ENCODE measurements around the gene XYLT1. TPM values are rescaled to one million over a fixed set of nuclear protein-coding genes. Genes with fewer than 3 reads are reported as not detected.

Gene XYLT1
- total RNA-seq, 4 donors from 2014 or later = 5.6 to 14.9 (median 10.8) TPM

DNA sequence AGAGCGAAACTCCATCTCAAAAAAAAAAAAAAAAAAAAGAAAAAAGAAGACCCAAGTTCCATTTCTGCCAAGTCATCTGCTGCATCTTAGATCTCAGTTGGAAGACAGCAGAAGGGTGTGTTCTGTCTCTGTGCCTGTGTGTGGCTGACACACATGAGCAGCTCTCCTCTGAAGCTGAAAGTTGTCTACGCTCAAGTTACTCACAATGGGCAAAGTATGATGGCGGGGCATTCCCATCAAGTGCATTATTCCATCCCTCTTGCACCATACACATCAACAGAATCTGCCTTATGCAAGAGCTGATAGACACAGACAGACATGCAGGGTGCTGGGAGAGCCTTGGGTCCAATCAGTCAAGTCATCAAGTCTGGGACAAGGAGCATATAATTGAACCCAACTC is 402.2 kb downstream of the XYLT1 start:
- no peaks in the 10 kb centered on the region for H3K27me3 ChIP-seq
- WGBS, 2 donors = 91 to 96% methylated on average over 3 of the region's 3 CpGs
- H3K27ac ChIP-seq = no peak overlapping the region
- no peaks in the 10 kb centered on the region for H3K36me3 ChIP-seq
- H3K4me3 ChIP-seq (replicated peaks in 1 of 3) = no peak overlapping the region
- no peak for DNase-seq
- intact Hi-C loops (cut with DNase I) = no loop called here
- no peaks in the 10 kb centered on the region for H3K9me3 ChIP-seq
- TF ChIP-seq POLR2A (IDR thresholded peaks at IDR 0.05) = no peak
- TF ChIP-seq, protein P1, sequence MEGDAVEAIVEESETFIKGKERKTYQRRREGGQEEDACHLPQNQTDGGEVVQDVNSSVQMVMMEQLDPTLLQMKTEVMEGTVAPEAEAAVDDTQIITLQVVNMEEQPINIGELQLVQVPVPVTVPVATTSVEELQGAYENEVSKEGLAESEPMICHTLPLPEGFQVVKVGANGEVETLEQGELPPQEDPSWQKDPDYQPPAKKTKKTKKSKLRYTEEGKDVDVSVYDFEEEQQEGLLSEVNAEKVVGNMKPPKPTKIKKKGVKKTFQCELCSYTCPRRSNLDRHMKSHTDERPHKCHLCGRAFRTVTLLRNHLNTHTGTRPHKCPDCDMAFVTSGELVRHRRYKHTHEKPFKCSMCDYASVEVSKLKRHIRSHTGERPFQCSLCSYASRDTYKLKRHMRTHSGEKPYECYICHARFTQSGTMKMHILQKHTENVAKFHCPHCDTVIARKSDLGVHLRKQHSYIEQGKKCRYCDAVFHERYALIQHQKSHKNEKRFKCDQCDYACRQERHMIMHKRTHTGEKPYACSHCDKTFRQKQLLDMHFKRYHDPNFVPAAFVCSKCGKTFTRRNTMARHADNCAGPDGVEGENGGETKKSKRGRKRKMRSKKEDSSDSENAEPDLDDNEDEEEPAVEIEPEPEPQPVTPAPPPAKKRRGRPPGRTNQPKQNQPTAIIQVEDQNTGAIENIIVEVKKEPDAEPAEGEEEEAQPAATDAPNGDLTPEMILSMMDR (IDR thresholded peaks at IDR 0.05) = no peak
- no peaks in the 10 kb centered on the region for H3K4me1 ChIP-seq

DNA sequence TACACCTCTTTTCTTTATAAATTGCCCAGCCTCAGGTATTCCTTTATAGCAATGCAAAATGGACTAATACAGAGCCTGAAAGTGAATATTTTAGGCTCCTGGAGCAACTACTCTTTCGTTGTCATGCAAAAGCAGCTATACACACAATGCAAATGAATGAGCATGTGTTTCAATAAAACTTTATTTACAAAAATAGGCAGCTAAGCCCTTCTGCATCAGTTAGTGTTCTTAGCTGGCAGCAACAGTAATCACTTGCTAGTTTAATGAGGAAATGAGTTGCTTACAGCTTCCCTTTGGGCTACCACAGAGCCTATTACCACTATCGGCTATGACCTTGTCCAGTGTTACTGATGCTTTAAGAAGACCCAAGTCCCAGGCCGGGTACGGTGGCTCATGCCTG is 402.9 kb downstream of the XYLT1 start:
- 88 to 96% methylated on average over 4 of the region's 4 CpGs for WGBS, 2 donors
- Histone ChIP-seq H3K27me3 (no peaks in the 10 kb centered on the region), H3K27ac (no peak overlapping the region), H3K36me3 (no peaks in the 10 kb centered on the region), H3K4me3 (replicated peaks in 1 of 3) (no peak overlapping the region), H3K4me1 (no peaks in the 10 kb centered on the region), H3K9me3 (no peaks in the 10 kb centered on the region)
- TF ChIP-seq POLR2A (IDR thresholded peaks at IDR 0.05) = no peak
- TF ChIP-seq, protein P1 (IDR thresholded peaks at IDR 0.05) = no peak
- no peak for DNase-seq
- intact Hi-C loops (cut with DNase I) = no loop called here

DNA sequence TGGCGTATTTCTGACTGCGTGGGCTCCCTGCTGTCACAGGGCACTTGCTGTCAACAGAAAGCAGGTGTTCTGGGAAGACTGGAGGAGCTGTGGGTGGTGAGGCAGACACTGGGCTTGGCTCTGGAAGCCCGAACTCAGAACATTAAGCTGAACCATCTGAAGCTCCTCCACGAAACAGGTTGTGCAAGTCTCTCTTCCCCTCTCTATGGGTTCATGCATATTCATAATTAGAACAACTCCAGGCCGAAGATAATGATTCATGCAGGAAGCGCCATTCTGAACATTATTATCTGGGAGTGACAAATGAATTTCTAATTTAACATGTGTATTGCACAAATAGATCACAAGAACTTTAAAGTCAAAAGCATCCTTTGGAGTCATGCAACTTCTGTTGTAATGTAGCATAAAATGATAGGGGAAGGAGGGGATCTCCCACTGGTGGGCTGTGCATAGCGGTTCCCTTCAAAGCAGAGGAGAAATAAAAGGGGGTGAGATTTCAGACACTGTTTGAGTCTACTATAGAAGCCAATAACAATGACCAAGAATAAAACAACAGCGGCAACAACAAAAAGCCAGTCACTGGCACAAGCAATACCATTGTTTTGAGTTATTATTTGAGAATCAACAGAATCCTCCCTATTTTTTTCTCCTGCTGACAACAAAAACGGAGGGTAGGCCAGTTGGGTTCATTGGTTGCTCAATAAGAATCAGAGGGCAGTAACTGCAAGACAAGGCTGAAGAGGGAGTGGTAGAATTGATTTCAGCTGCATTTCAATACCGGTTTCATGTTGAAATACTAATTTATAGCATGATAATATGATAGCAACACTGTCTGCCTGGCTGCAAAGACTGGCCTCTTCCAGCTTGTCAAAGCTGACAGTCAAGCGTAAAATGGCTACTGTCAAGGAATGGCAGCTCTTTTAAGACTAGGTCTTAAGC is 407.3 kb downstream of the XYLT1 start:
- no peak overlapping the region for H3K4me3 ChIP-seq (replicated peaks in 1 of 3)
- H3K4me1 ChIP-seq = no peaks in the 10 kb centered on the region
- intact Hi-C loops (cut with DNase I) = no loop called here

DNA sequence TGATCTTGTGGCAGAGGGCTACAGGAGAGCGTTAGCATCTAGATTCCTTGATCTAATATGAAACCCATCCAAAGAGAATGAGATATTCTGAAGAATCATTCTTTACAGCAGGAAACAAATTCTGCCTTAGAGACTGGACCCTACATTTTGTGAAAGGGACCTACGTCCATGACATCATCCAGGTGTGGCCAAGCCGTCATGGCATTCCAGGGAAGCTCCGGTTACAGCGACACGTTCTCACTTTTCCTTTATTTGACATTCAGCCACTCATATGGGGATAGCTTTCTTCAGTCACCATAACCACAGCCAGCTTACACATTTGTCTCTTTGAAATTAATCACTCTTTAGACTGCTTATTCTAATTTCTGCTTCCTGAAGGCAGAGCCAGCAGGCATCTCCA is 408.1 kb downstream of the XYLT1 start:
- no peaks in the 10 kb centered on the region for H3K36me3 ChIP-seq
- TF ChIP-seq POLR2A (IDR thresholded peaks at IDR 0.05) = no peak
- TF ChIP-seq, protein P1 (IDR thresholded peaks at IDR 0.05) = no peak
- WGBS, 2 donors = 80 to 82% methylated on average over 6 of the region's 6 CpGs
- H3K4me1 ChIP-seq = no peaks in the 10 kb centered on the region
- intact Hi-C loops (cut with DNase I) = no loop called here
- no peaks in the 10 kb centered on the region for H3K27me3 ChIP-seq
- H3K27ac ChIP-seq = no peak overlapping the region
- no peaks in the 10 kb centered on the region for H3K9me3 ChIP-seq
- H3K4me3 ChIP-seq (replicated peaks in 1 of 3) = no peak overlapping the region
- no peak for DNase-seq

More for the DNA sequence above, 407.3 kb downstream of the XYLT1 start:
- Histone ChIP-seq H3K9me3 (no peaks in the 10 kb centered on the region), H3K36me3 (no peaks in the 10 kb centered on the region), H3K27ac (no peak overlapping the region), H3K27me3 (no peaks in the 10 kb centered on the region)
- no peak for DNase-seq
- TF ChIP-seq POLR2A (IDR thresholded peaks at IDR 0.05) = no peak
- TF ChIP-seq, protein P1 (IDR thresholded peaks at IDR 0.05) = no peak
- 77 to 81% methylated on average over 11 of the region's 11 CpGs for WGBS, 2 donors

DNA sequence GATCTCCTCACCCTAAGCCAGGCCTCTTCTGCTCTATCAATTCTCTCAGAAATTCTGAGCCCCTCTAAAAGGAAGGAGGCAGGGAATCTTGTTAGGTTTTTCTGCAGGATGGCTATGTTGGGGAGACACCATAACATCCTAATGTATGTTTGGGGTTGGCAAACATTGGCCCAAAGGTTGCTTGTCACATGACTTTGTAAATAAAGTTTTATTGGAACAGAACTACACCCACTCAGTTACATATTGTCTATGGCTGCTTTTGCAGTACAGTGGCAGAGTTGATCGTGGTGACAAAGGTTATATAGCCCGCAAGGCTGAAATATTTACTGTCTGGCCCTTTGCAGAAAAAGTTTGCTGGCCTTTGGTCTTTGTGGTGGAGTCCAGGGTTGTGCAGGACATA is 409.4 kb downstream of the XYLT1 start:
- Histone ChIP-seq H3K4me1 (no peaks in the 10 kb centered on the region), H3K4me3 (replicated peaks in 1 of 3) (no peak overlapping the region), H3K36me3 (no peaks in the 10 kb centered on the region), H3K27ac (no peak overlapping the region), H3K9me3 (no peaks in the 10 kb centered on the region), H3K27me3 (no peaks in the 10 kb centered on the region)
- 92 to 95% methylated on average over 2 of the region's 2 CpGs for WGBS, 2 donors
- intact Hi-C loops (cut with DNase I) = no loop called here
- DNase-seq = no peak
- TF ChIP-seq, protein P1 (IDR thresholded peaks at IDR 0.05) = no peak
- no peak for TF ChIP-seq POLR2A (IDR thresholded peaks at IDR 0.05)

Measured in thyroid gland (tissue), 4 donors.